GM12878 (cell line): ENCODE data around the gene MYRF. TPM values are rescaled to one million over a fixed set of nuclear protein-coding genes. Genes with fewer than 3 reads are reported as not detected.
A peak's percentile ranks its signal among the peaks of the same experiment; 100 is the strongest.

Experiments
- ATAC-seq: fragments of 200-7000 bp; cut with Tn5 transposase; 3 replicates; pipeline ENCODE4 v1.9.1; 2020; ENCODE audit warnings: mild to moderate bottlenecking, moderate library complexity
- BruUV-seq: library from RNA; stranded (reverse); fragments of 400-500 nt; replicated peaks from 2 replicates; lab custom pipeline; 2021; lab: Mats Ljungman, UMichigan
- CTCF ChIA-PET: fragments of 300-600 bp; sonication (Branson Sonifier 250); formaldehyde crosslinking; extraction: SDS; loops from one replicate; lab custom pipeline; 2021; ENCODE audit warnings: inconsistent platforms; lab: Yijun Ruan, JAX
- POLR2A ChIA-PET: fragments of 350-600 bp; formaldehyde crosslinking; extraction: SDS; loops from one replicate; lab custom pipeline; 2021; ENCODE audit warnings: inconsistent platforms; lab: Charles Lee
- RAD21 ChIA-PET: fragments of 300-600 bp; sonication (Branson Sonifier 250); formaldehyde crosslinking; loops from one replicate; lab custom pipeline; 2023; ENCODE audit warnings: antibody characterized with exemption; ENCODE audit not compliant: unreplicated experiment; lab: Charles Lee
- SMC1A ChIA-PET: fragments of 300-600 bp; sonication (Branson Sonifier 250); formaldehyde crosslinking; loops from one replicate; lab custom pipeline; 2023; ENCODE audit not compliant: unreplicated experiment, uncharacterized antibody; lab: Charles Lee
- DNase-seq: peaks from one replicate; pipeline ENCODE4 v3.0.0-alpha.2; 2011; ENCODE audit warnings: low read depth, low spot score
- FAIRE-seq: peaks from 3 replicates; lab custom pipeline; 2011; peaks lifted over from hg19 to GRCh38; lab: Jason Lieb, UNC
- H2AFZ ChIP-seq: 2 replicates; pipeline ENCODE4 v1.6.0; 2011; ENCODE audit warnings: low read depth, low read length, control low read depth; ENCODE audit not compliant: control insufficient read depth
- H3K27ac ChIP-seq: 2 replicates; pipeline ENCODE4 v1.5.1; 2011; ENCODE audit warnings: control low read depth; ENCODE audit not compliant: control insufficient read depth, insufficient read depth
- H3K27me3 ChIP-seq, 2 experiments: replicated peaks in 1 of 2; 2 replicates each; pipeline versions ENCODE4 v1.6.0 to v1.6.1; 2011; ENCODE audit warnings: low read length in 1 of 2; ENCODE audit not compliant: control insufficient read depth in 2 of 2, insufficient read depth in 2 of 2
- H3K36me3 ChIP-seq, 2 experiments: 2 replicates each; pipeline ENCODE4 v1.5.1; 2011; ENCODE audit warnings: low read length in 1 of 2; ENCODE audit not compliant: control insufficient read depth in 2 of 2, insufficient read depth in 2 of 2
- H3K4me1 ChIP-seq: 2 replicates; pipeline ENCODE4 v1.6.1; 2011; ENCODE audit warnings: mild to moderate bottlenecking, low read length, moderate library complexity, mixed read lengths; ENCODE audit not compliant: control insufficient read depth, insufficient read depth
- H3K4me2 ChIP-seq: 2 replicates; pipeline ENCODE4 v1.6.0; 2011; ENCODE audit warnings: control low read depth; ENCODE audit not compliant: control insufficient read depth, insufficient read depth
- H3K4me3 ChIP-seq: fragments of 200-600 bp; sonication (generic); 2 replicates; pipeline ENCODE4 v1.5.1; 2016
- H3K79me2 ChIP-seq: 2 replicates; pipeline ENCODE4 v1.6.0; 2011; ENCODE audit warnings: low read length; ENCODE audit not compliant: control insufficient read depth, insufficient read depth
- H3K9ac ChIP-seq: 2 replicates; pipeline ENCODE4 v1.8.0; 2011; ENCODE audit warnings: low read length, control low read depth, mixed read lengths; ENCODE audit not compliant: control insufficient read depth, insufficient read depth
- H3K9me3 ChIP-seq: replicated peaks from 3 replicates; pipeline ENCODE4 v1.5.1; 2011; ENCODE audit warnings: mild to moderate bottlenecking, low read length; ENCODE audit not compliant: control insufficient read depth, insufficient read depth
- H4K20me1 ChIP-seq: 2 replicates; pipeline ENCODE4 v1.6.0; 2011; ENCODE audit not compliant: control insufficient read depth, insufficient read depth
- ASH2L ChIP-seq: fragments of 300-600, 200-600 bp; sonication (generic); IDR thresholded peaks from 2 replicates; pipeline ENCODE4 v1.6.1; 2017; ENCODE audit warnings: low read depth, mild to moderate bottlenecking, borderline replicate concordance
- BCL11A ChIP-seq: IDR thresholded peaks from 2 replicates; pipeline ENCODE4 v1.6.1; 2011; ENCODE audit warnings: low read depth, low read length
- CHD2 ChIP-seq: IDR thresholded peaks from 2 replicates; pipeline ENCODE4 v1.6.1; 2011; ENCODE audit warnings: low read depth, low read length, improper control_type of control experiment, borderline replicate concordance
- E2F4 ChIP-seq: IDR thresholded peaks from 2 replicates; pipeline ENCODE4 v1.6.1; 2012; ENCODE audit warnings: low read depth, low read length, improper control_type of control experiment
- IRF3 ChIP-seq: fragments of 450-650 bp; IDR thresholded peaks from 2 replicates; pipeline ENCODE4 v1.6.1; 2014; ENCODE audit warnings: mild to moderate bottlenecking
- IRF5 ChIP-seq: fragments of 450-650 bp; IDR thresholded peaks from 2 replicates; pipeline ENCODE4 v1.6.1; 2017; ENCODE audit warnings: borderline replicate concordance
- LARP7 ChIP-seq: fragments of 450-650 bp; IDR thresholded peaks from 2 replicates; pipeline ENCODE4 v1.6.1; 2017; ENCODE audit warnings: mild to moderate bottlenecking
- SMAD1 ChIP-seq: fragments of 450-650 bp; IDR thresholded peaks from 2 replicates; pipeline ENCODE4 v1.6.1; 2018; ENCODE audit warnings: mild to moderate bottlenecking, low read depth; ENCODE audit not compliant: partially characterized antibody
- SMAD5 ChIP-seq: IDR thresholded peaks from 2 replicates; pipeline ENCODE4 v1.6.1; 2016; ENCODE audit warnings: antibody characterized with exemption, low read depth
- TAF1 ChIP-seq: IDR thresholded peaks from 2 replicates; pipeline ENCODE4 v1.6.1; 2011; ENCODE audit warnings: mild to moderate bottlenecking, low read depth, low read length, borderline replicate concordance
- TCF12 ChIP-seq: IDR thresholded peaks from 2 replicates; pipeline ENCODE4 v1.6.1; 2011; ENCODE audit warnings: low read depth, mild to moderate bottlenecking, low read length
- ZBTB33 ChIP-seq: fragments of 450-650 bp; IDR thresholded peaks from 2 replicates; pipeline ENCODE4 v1.6.1; 2017; ENCODE audit warnings: mild to moderate bottlenecking
- WGBS: methylation state at CpG from one replicate; pipeline ENCODE4 v1.1.6; 2016; ENCODE audit warnings: low lambda C conversion rate; ENCODE audit not compliant: insufficient replicate concordance, insufficient coverage; ENCODE audit errors: missing lambda C conversion rate; 5-methylcytosine and 5-hydroxymethylcytosine counted together
- in situ Hi-C: fragments of 300-500 bp; cut with MboI; formaldehyde crosslinking; loops from 9 replicates; pipeline ENCODE4 v1.14.3; 2018; ENCODE audit warnings: mixed read lengths
- intact Hi-C: fragments of 100-400 bp; cut with micrococcal nuclease; formaldehyde crosslinking; loops from one replicate; pipeline ENCODE4 v1.14.2; 2022; ENCODE audit not compliant: unreplicated experiment
- polyA plus RNA-seq, 11 experiments: library from polyadenylated mRNA; depleted of rRNA in 4 of 11; unstranded in 6 of 11; stranded (reverse) in 5 of 11; fragments of >200 nt; fragmentation: Nextera tagmentation in 4 of 11; fragmentation: Illumina TruSeq in 1 of 11; extraction: Ambion mirVana in 4 of 11; extraction: Trizol in 1 of 11; gene quantifications; 1 replicate in 1 of 11; 2 replicates in 10 of 11; pipeline versions ENCODE4 v1.2.1 to v1.2.3, GENCODE V29; 2011 to 2016; ENCODE audit warnings: inconsistent platforms in 2 of 11, missing spikeins in 2 of 11, low read depth in 1 of 11
- total RNA-seq, 4 experiments: library from RNA; depleted of rRNA in 3 of 4; stranded (reverse); fragments of >200 nt in 3 of 4; fragmentation: Illumina TruSeq in 1 of 4; extraction: Trizol in 1 of 4; gene quantifications; 2 replicates each; pipeline versions ENCODE4 v1.2.1 to v1.2.3, GENCODE V29; 2013 to 2021

Gene MYRF
- total and polyA plus RNA-seq, 10 of the 15 experiments (the other 5 are each of a cell fraction or from before 2014, with no cell fraction given) = 0.27 to 15.6 (median 0.89) TPM

- 0 out of 2 replicates have a peak, but pooled peaks have one; percentile 23 for TF ChIP-seq CHD2
- TF ChIP-seq BCL11A = no peak
- 0 out of 2 replicates have a peak, but pooled peaks have one; percentile 17 for TF ChIP-seq SMAD5
- TF ChIP-seq SMAD1 = no peak
- no peak for TF ChIP-seq E2F4
- TF ChIP-seq, all 136 proteins: peak for 11
Observed at GRCh38 chr11:61826930-61827570, 74.6 kb downstream of the MYRF start (continued).

GRCh38 chr11:61827571-61828378, 75.3 kb downstream of the MYRF start, which contains the start of gene FADS2:
Gene FADS2, plus strand, starts transcription at chr11:61828300. Its CDS starts 91 bp downstream, at chr11:61828391.
- Histone ChIP-seq H2AFZ (peak within 1 kb of the TSS; percentile 87), H3K9me3 (no peaks in the 10 kb centered on the region), H3K4me3 (peak within 1 kb of the TSS; percentile 100), H3K36me3 (peaks cover 0 to 6% of the 10 kb centered on the region in 2 experiments; a peak in 1 of 4 replicates), H4K20me1 (no peaks in the 10 kb centered on the region), H3K4me1 (peaks cover 19% of the 10 kb centered on the region), H3K9ac (peak within 1 kb of the TSS; percentile 95), H3K27me3 (no peaks in the 10 kb centered on the region), H3K79me2 (peaks cover 59% of the 10 kb centered on the region), H3K4me2 (peak within 1 kb of the TSS; percentile 93), H3K27ac (peak within 1 kb of the TSS; percentile 95)
- ChIA-PET SMC1A (interaction anchor here (0.6 to 6.2 kb wide), 5 partner anchors 11 to 488 kb away, joined by 3 to 67 read pairs (median 4); partner anchors contain the start of gene FADS1), POLR2A (interaction anchor here (0.7 to 6.9 kb wide), 10 partner anchors 10 to 1459 kb away, joined by 3 to 167 read pairs (median 6); partner anchors contain the start of genes FADS1, FEN1 and TMEM258), CTCF (interaction anchor here (0.7 to 9.7 kb wide), 6 partner anchors 11 to 280 kb away, joined by 3 to 75 read pairs (median 4); partner anchors contain the start of gene FADS1), RAD21 (interaction anchor here (1.0 to 6.9 kb wide), 4 partner anchors 11 to 71 kb away, joined by 3 to 51 read pairs (median 28); partner anchors contain the start of gene FADS1)
- FAIRE-seq = no peak
- ATAC-seq = peak; percentile 87
- in situ Hi-C loops = no loop called here
- no TSS peak for BruUV-seq
- intact Hi-C loops = loop anchor here (1.0 to 5.0 kb wide), 2 partner anchors 11 to 140 kb away; partner anchors contain the start of gene FTH1
- 1% methylated on average over 76 of the region's 83 CpGs for WGBS
- peak; percentile 81 for DNase-seq
- peak; percentile 81 for TF ChIP-seq E2F4
- no peak for TF ChIP-seq ASH2L
- TF ChIP-seq ZBTB33 = no peak
- peak; percentile 89 for TF ChIP-seq LARP7
- TF ChIP-seq IRF3 = no peak
- TF ChIP-seq TAF1 = peak; percentile 24; the same call in 1 of the 2 replicates
- TF ChIP-seq IRF5 = no peak
- TF ChIP-seq TCF12 = no peak
